NCI-H2227 (cell line): Measurements from ENCODE around the gene RLN3.

Experiments
- DNase-seq: peaks from one replicate; lab custom pipeline; 2025; ENCODE audit not compliant: unreplicated experiment; lab: John Stamatoyannopoulos, UW

RLN3 gene

DNA sequence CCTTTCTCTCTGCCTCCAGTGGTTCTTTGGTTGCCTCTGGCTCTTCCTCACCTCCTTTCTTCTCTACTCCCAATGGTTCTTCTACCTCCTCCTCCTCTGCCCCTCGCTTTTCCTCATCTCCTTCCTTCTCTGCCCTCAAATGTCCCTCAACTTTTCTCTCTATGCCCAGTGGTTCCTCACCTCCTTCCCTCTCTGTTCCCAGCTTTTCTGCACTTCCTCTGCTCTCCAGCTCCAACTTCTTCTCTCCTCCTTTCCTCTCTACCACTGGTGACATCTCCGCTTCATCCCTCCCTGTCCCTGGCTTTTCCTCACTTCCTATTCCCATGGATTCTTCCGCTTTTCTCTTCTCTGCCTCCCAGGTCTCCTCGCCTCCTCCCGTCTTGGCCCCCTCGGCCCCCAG, 26.2 kb downstream of the RLN3 start:
- DNase-seq, result no peak

DNA sequence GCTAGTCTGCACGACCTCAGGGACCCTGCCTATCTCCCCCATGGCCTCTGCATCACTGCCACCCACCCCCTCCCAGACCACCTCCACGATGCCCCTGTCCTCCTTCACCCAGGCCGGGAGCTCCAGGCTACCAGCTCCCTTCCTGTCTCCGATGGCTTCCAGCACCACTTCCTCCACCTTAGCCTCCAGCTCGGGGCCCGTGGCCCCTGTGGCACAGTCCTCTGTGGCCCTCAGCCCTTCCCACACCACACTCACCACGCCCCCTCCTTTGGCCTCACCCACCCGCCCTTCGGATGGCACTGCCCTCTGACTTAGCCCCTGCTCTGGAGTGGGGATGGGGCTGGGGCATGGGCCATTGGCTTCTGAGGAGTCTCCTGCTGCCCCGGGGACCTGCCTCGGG, 26.8 kb downstream of the RLN3 start:
- no peak for DNase-seq

DNA sequence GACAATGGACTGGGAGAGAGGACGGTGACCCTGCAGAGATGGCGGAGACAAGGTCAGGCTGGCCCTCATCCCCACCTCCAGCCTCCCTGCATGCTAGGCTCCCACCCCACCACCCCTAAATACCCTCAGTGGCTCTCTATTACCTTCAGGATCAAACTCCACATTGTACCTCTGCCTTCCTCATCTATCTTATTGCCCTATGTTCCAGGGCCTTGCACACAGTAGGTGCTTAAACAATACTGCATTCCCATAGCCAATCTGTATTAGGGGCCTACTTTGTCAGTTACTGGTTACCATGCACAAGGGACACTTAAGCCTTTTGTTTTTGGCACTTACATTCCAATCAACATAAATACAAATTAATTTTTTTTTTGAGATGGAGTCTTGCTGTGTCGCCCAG, 27.4 kb downstream of the RLN3 start:
- no peak for DNase-seq

DNA sequence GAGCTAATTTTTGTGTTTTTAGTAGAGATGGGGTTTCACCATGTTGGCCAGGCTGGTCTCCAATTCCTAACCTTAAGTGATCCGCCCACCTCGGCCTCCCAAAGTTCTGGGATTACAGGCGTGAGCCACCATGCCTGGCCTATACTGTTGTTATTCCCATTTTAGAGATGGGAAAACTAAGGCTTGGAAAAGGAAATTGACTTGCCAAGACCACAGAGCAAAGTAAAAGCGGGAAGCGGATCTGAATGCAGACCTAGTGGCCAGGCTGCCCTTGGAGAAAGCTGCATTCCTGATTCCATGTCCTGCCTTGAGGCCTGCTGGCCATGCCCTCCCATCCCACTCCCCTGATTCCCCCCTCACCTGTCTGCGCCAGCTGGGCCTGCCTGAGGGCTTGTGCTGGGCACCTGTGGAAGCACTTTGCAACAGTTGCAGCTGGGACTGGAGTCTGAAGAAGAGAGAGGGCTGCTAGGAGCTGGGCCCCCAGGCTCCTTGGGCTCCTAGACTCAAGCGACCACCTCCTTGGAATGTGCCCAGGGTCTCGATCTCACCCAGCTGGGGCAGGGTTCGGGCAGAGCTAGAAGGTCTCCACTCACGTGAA, 28.2 kb downstream of the RLN3 start:
- no peak for DNase-seq

DNA sequence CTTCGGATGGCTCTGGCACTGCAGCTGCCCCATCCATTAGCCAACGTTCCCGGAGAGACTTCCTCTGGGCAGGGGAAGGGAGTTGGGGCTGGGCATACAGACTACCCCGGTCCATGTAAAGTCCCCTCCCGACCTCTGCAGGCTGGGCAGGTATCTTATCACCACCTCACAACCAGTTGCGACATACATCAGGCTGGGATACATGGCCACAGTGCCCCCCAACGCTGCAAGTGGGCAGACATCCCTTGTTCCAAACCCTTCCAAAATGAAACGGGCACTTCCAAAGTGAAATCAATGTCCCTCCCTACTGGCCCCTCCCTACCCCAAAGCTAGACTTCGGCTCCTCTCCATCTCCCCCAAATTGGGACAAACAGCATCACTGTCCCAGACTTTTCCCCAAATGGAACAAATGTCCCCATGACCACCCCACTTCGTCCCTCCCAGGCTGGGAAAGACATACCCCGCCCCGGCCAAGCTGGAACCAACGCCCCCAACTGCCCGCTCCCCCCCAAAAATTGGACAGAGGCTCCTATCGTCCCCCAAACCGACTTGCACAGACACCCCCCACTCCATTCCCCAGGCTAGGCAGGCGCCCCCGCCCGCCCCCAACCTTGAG, 28.9 kb downstream of the RLN3 start:
- DNase-seq, result no peak

DNA sequence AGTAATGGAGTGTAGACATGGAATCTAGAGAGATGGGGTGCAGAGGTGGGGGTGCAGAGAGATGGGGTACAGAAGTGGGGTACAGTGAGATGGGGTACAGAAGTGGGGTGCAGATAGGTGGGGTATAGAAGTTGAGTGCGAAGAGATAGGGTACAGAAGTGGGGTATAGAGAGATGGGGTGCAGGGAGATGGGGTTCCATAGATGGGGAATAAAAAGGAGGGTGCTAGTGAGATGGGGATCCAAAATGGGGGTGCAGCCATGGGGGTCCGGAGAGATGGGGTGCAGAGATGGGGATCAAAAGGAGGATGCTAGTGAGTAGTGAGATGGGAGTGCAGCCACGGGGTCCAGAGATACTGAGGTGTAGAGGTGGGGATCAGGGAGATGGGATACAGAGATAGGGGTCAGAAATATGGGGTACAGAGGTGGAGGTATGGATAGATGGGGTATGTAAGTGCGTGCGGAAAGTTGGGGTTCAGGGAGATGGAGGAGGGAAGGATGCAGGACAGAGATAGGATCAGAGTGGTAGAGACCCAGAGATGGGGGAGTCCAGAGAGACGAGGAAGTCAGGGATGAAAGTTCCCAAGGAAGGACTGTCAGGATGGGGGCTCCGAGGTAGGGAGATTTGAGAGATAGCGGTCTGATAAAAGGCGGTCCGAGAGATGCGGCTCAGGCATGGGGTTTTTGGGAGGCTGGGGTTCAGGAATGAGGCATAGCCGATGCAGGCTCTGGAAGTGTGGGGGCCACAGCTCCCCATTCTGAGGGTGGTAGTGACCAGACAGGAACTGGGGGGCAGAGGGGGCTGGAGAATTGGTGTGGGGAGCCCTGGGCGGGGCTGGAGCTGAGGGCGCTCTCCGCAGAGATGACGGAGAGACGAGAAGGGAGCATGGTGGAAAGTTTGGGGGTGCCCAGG, 30.5 kb downstream of the RLN3 start:
- DNase-seq, result no peak

DNA sequence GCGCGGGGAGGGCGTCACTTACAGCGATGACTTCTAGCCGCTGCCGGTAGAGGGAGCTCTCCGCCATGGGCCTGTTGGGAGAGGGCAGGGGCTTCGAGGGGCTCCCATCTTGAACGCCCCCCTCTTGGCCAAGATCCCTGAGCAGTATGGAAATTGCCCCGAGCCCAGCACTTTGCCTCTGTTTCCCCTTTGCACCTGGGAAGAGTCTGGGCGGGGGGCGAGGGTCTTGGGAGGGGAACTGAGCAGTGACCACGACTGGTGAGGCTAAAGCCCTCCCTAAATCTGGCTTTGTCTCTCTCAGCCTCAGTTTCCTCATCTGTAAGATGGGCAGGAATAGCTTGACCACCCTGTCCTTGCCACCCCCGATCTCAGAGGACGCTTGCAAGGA, 31.1 kb downstream of the RLN3 start:
- DNase-seq, result no peak

DNA sequence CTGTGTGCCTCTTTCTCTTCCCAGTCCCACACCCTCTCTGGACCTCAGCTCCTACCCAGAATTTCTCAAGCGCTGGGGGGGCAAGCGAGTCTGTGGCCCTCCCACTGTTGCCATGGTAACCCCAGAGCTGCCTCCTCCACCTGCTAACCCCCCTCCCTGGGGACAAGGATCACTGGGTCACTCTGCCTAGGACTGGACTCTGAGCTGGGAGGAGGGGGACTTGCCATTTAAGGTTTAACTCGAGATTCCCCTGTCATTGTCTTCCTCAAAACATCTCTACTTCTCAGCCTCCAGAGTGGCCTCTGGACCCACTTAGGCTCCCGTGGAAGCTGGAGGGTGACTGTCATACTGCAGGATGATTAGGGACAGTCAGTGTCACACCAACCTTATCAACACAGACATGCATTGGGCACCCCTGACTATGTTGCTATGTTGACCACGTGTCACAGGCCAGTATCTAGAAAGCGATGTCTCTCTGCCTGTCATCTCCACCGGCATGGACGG, 31.8 kb downstream of the RLN3 start:
- DNase-seq, result no peak

DNA sequence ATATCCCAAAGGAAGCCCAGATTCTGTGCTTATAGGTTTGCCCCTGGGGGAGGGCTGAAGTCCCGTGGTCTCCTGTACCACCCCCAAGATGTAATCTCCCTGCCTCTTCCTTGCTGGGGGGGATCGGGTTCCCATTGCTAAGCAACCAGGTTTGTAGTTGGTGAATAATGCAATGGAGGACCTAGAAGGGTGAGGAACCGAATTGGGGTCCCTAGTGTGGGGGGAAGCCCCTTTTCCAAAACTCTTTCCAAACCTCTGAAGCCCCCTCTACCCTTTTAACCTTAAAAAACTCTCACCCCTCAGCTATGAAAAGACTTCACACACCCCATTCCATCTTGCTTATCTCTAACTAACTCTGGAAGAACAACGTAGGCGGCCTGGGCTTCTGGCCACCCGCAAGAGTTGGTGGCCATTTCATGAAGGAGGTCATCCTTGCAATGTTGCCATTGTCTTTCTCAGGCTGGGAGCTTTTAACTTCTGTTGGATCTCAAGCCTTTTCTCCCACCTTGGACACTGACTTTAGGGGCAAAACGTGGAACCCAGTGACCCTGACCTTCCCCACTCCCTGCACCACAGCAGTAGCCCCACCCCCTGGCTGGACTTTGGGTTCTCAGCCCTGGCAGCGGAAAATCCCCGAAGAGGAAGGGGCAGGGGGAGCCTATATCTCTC, 33.3 kb downstream of the RLN3 start:
- DNase-seq, result no peak

DNA sequence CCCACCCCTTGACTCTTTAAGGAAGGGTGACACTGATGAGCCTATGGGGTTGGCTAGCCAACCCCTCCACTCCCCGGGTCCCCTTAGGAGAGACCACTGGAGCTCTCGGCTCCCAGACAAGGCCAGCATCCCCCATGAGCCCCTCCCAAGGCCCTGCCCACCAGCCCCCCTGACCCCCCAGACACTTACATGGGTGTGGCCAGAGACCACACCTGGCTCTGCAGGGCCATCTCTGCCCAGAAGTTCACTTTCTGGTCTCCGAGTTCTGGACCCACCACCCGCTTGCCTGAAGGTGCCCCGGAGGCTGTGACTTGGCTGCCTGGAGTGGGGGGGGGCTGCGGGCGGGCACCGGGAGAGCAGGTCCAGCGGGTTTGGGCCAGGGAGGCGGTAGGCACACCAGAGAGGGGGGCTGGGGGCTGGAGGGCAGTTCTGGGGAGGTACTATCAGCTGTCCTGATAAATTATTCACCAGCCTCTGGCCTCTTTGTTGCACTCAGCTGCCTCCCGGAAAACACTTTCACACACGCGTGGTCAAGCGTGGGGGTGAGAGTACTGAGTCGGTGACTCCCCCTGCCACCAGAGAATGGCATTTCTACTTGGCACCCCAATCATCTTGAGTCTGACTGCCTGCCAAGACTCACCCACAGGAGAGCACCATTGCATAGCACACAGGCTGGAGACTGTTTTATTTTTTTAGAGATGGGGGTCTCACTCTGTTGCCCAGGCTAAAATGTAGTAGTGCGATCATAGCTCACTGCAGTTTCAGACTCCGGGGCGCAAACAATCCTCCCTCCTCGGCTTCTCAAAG, 34.0 kb downstream of the RLN3 start, which contains the start of gene PALM3:
Gene PALM3, minus strand, starts transcription at position 326 of the 807 bp plus-strand sequence. Its CDS starts 96 bp downstream, at position 230.
- DNase-seq, result no peak

DNA sequence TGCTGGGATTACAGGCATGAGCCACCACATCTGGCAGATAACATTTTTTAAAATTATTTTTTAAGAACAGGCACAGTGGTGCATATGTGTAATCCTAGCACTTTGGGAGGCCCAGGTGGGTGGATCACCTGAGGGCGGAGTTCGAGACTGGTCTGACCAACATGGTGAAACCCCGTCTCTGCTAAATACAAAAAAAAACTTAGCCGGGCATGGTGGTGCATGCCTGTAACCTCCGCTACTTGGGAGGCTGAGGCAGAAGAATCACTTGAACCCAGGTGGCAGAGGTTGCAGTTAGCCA, 34.6 kb downstream of the RLN3 start:
- DNase-seq, result no peak

DNA sequence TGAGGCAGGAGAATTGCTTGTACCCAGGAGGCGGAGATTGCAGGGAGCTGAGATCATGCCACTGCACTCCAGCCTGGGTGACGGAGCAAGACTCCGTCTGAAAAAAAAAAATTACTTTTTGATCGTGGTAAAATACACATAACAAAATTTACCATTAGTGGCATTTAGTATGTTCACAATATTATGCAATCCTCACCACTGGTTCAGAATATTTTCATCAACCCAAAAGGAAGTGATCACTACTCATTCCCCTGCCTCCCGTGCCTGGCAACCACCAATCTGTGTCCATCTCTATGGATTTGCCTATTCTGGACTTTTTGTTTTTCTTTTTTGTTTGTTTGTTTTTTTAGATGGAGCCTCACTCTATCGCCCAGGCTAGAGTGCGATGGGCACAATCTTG, 35.2 kb downstream of the RLN3 start:
- DNase-seq, result no peak

DNA sequence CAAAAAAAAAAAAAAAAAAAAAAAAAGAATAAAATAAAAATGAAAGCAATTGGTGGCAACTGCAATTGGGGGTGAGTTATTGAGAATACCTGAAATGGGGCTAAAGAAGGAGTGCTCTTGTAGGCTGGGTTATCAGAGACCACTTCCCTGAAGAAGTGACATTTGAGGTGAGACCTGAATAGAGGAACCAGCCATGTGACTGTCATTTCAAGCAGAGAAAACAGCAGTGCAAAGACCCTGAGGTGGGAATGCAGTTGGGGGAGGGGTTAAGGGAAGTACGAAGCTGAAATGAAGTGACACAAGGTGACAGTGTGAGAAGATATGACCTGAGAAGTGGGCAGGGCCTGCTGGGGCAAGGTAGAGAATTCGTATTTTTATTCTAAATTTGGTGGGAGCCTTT, 38.2 kb downstream of the RLN3 start:
- DNase-seq, result no peak

DNA sequence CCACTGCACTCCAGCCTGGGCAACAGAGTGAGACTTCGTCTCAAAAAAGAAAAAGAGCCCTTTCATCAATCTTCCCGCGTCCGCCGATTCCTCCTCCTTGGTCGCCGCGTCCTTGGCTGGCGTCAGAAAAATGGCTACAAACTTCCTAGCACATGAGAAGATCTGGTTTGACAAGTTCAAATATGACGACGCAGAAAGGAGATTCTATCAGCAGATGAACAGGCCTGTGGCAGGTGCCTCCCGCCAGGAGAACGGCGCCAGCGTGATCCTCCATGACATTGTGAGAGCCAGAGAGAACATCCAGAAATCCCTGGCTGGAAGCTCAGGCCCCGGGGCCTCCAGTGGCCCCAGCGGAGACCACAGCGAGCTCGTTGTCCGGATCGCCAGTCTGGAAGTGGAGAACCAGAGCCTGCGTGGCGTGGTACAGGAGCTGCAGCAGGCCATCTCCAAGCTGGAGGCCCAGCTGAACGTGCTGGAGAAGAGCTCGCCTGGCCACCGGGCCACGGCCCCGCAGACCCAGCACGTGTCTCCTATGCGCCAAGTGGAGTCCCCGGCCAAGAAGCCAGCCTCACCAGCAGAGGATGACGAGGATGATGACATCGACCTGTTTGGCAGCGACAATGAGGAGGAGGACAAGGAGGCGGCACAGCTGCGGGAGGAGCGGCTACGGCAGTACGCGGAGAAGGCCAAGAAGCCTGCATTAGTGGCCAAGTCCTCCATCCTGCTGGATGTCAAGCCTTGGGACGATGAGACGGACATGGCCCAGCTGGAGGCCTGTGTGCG, 42.5 kb downstream of the RLN3 start:
- DNase-seq, result no peak

DNA sequence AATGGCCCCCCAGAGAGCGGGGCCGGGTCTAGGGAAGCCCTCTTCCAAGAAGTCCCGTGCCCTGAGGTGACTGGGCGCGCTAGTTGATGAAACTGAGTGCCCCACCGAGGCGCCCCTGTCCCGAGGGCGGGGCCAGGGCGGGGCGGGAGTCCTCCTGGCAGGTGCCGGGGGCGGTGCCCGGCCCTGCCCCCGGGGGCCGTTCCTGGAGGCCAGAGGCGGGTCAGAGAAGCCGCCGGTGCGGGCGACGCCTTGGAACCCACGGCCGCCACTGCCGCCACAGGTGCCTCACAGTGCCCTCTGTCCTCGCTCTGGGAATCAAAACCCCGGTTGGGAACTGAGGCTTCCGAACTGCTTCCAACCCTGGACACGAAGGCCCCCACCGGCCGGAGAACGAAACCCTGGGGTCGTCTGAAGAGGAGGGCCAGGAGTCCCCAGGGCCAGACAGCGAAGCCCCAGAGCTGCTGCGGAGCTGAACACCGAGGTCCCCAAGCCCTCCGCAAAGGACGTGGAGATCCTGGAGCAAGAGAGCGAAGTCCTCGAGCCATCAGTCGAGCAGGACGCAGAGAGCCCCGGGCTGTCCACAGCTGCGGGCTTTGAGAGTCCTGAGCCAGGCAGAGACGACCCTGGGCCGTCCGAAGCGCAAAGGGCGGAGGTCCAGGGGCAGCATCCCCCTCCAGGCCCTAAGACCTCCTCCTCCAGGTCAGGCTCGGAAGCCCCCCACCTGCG, 44.8 kb downstream of the RLN3 start, which contains the start of gene MISP3:
Gene MISP3, plus strand, starts transcription at position 252 of the 726 bp plus-strand sequence. CDS start 524 bp downstream, outside the sequence.
- DNase-seq, result peak; percentile 50

DNA sequence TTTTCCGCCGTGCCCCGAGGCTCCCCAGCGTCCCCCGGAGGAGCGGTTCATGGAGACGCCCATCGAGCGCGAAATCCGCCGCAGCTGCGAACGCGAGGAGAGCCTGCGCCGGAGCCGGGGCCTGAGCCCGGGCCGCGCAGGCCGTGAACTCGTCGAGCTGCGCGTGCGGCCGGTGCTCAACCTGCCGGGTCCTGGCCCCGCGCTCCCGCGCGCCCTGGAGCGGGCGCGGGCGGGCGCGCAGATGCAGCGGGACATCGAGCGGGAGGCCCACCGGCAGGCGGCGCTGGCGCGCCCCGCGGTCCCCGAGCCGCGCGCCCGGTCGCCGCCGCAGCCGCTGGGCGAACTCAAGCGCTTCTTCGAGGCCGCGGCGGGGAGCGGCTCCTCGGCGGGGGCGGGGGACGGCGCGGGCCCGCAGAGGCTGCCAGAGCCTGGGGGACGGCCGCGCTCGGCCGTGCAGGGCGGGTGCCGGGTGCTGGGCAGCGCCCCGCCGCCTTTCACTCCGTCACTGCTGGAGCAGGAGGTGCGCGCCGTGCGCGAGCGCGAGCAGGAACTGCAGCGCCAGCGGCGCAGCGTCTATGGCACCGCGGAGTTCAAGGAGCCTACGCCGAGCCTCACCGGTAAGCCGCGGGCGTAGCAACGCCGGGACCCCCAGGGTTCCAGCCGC, 45.4 kb downstream of the RLN3 start:
- DNase-seq, result peak; percentile 86

DNA sequence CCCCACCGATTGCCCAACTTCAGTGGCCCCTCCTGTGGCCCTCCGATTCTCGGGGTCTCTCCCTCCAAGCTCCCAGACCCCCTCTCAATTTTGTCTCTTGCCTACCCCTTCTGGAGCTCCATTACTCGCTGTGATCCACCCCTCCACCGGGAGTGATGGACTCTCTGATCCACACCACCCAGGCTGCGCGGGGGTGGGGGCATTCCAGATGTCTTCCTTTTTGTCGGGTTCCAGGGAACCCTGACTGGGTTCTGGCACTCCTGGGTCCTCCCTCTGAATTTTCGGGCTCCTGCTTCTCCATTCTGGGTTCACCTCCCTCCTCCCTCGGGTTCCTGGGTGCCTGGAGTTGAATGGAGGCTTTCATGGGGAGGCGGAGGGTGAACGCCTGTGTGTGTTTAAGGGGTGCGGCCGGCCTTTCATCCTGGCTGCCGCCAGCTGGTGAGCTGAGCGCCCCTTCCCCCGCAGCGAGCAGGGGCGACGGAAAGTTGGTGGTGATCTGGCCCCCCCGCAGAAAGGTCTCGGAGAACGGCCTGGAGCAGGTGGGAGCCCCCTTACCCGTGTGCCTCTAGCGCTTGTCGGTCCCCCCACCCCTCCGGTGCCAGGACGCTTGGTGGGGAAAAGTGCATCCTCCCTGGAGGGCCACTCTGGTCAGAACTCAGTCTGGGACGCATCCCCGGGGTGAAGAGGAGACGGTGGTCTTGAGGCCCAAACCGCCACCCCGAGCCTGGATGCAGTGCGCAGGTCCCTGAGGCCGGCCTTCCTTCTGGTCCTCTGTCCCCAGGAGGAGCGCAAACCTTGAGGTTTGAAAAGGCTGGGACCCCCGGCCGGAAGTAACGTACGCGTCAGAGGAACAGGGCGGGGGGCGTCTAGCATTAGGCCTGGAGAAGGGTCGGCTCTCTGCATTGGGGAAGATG, 46.2 kb downstream of the RLN3 start:
- DNase-seq, result peak; percentile 35

DNA sequence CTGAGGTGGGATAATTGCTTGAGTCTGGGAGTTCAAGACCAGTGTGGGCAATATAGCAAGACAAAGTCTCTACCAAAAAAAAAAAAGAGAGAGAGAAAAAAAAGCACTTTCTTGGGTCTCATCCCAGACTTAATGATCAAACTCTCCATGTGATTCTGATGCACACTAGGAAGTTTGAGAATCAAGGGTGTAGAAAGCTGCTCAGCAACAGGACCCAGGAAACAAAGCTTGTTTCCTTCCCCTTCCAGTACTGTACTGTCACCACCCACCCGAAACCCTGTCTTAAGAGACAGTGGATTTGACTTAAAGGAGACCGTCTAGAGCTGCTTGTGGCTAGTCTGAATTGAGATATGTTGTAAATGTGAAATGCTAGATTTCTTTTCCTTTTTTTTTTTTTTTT, 50.5 kb downstream of the RLN3 start:
- DNase-seq, result no peak
